Measurements from ENCODE around the gene MAP7.

Gene MAP7

DNA sequence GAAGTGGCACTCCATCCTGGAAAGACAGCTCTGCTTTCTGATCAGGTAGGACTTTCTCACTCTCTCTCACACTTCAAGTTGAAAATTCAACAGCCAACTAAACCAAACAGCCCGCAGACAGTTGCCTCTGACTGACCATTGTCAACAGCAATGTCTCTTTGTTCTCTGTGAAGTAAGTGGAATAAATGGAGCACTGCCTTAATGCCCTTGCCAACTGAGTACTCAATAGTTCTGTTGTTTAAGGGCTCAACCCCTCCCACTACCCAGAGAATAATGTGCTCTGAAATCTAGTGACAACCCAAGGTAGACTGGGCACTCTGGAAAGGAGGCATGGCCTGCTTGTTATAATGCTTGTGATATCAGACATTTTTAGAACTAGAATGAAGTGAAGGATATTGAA, 243.8 kb downstream of the MAP7 start:
- no peak for DNase-seq (ENCODE audit: insufficient read length, low spot score)
- no peak for TF ChIP-seq POLR2A (IDR thresholded peaks at IDR 0.05; ENCODE audit: low read depth, low read length)
- no peak for TF ChIP-seq PAX5 (IDR thresholded peaks at IDR 0.05; ENCODE audit: insufficient read depth, low read length, severe bottlenecking)
- TF ChIP-seq POU2F2 (IDR thresholded peaks at IDR 0.05; ENCODE audit: low read depth, low read length) = no peak
- TF ChIP-seq POLR2AphosphoS5 (IDR thresholded peaks at IDR 0.05; ENCODE audit: low read depth, low read length) = no peak
- TF ChIP-seq TAF1 (IDR thresholded peaks at IDR 0.05; ENCODE audit: low read depth, low read length) = no peak
- TF ChIP-seq SPI1 (IDR thresholded peaks at IDR 0.05; ENCODE audit: low read depth, low read length) = no peak
- FAIRE-seq = no peak

DNA sequence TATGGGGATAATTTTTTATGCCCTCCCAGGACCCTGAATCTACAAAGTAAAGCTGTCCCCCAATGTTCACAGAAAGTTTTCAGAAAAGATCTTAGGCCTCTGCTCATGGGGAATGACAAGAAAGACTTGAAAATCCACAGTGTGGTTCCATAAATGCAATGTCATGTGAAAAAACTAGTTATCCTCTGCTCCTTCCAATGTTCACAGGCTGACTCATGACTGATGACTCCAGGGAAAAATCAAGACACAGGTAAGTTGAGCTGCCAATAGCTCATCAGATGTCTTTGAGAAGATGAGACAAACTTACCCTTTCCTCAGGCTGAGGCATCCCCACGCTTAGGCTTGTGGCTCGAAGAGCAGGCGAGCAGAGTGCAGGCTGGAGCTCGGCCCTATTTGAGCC, 245.8 kb downstream of the MAP7 start:
- no peak for DNase-seq (ENCODE audit: insufficient read length, low spot score)
- FAIRE-seq = no peak
- TF ChIP-seq PAX5 (IDR thresholded peaks at IDR 0.05; ENCODE audit: insufficient read depth, low read length, severe bottlenecking) = no peak

DNA sequence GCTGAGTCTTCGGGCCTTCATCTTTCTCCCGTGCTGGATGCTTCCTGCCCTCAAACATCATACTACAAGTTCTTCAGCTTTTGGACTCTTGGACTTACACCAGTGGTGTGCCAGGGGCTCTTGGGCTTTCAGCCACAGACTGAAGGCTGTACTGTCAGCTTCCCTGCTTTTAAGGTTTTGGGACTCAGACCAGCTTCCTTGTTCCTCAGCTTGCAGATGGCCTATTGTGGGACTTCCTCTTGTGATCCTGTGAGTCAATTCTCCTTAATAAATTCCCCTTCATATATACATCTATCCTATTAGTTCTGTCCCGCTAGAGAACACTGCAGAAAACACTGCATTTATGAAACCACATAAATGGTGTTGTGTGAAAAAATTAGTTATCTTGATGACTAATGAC, 246.7 kb downstream of the MAP7 start:
- TF ChIP-seq SPI1 (IDR thresholded peaks at IDR 0.05; ENCODE audit: low read depth, low read length) (no peak), PAX5 (IDR thresholded peaks at IDR 0.05; ENCODE audit: insufficient read depth, low read length, severe bottlenecking) (no peak), TAF1 (IDR thresholded peaks at IDR 0.05; ENCODE audit: low read depth, low read length) (no peak), POU2F2 (IDR thresholded peaks at IDR 0.05; ENCODE audit: low read depth, low read length) (no peak)
- FAIRE-seq (no peak), DNase-seq (ENCODE audit: insufficient read length, low spot score) (no peak)

DNA sequence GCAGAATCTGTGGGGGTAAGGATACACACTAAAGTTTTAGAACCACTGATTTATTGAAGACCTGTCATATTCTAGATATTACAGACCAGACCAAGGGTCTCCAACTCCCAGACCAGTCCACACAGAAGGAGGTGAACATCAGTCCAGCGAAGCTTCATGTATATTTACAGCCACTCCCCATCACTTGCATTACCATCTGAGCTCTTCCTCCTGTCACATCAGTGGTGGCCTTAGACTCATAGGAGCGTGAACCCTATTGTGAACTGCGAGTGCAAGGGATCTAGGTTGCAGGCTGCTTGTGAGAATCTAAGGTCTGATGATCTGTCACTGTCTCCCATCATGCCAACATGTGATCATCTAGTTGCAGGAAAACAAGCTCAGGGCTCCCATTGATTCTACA, 255.6 kb downstream of the MAP7 start:
- DNase-seq (ENCODE audit: insufficient read length, low spot score) (no peak), FAIRE-seq (no peak)
- TF ChIP-seq POLR2A (IDR thresholded peaks at IDR 0.05; ENCODE audit: low read depth, low read length) = no peak
- no peak for TF ChIP-seq POU2F2 (IDR thresholded peaks at IDR 0.05; ENCODE audit: low read depth, low read length)
- no peak for TF ChIP-seq POLR2AphosphoS5 (IDR thresholded peaks at IDR 0.05; ENCODE audit: low read depth, low read length)
- no peak for TF ChIP-seq TAF1 (IDR thresholded peaks at IDR 0.05; ENCODE audit: low read depth, low read length)
- TF ChIP-seq SPI1 (IDR thresholded peaks at IDR 0.05; ENCODE audit: low read depth, low read length) = no peak
- no peak for TF ChIP-seq PAX5 (IDR thresholded peaks at IDR 0.05; ENCODE audit: insufficient read depth, low read length, severe bottlenecking)

Measured in GM12891 (cell line).